Measurements from ENCODE around the gene WDR33.

The WDR33 gene

DNA sequence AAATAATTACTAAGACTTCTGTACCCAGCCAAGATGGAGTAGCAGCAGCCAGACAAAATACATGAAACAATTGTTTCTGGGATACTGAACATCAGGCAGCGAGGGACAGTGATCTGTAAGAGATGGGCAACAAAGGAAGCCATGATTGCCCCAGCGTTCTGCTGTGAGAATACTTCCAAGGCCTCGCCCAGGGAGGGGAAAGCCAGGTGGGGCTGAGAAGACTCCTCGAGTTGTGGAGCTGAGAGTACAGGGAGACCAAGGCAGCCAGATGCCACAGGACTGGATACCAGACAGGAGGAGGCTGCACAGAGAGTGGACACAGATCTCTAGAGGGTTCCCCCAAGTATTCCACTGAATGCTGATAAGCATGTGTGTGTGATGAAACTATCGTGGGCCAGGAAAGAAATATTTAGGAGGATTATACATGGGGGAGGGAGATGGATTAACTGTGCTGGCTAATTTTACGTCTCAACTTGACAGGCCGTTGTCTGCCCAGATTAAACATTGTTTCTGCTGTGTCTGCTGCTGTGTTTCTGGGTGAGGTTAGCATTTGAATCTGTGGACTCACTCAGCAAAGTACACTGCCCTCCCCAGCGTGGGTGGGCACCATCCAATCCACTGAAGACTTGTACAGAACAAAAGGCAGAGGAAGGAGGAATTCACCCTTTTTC, 125.4 kb downstream of the WDR33 start:
- TF ChIP-seq ZNF843 (tag by site-specific recombination; IDR thresholded peaks at IDR 0.05) (no peak), SCRT2 (tag by site-specific recombination; IDR thresholded peaks at IDR 0.05) (no peak), ZNF174 (tag by site-specific recombination; IDR thresholded peaks at IDR 0.05) (no peak), ZNF223 (tag by site-specific recombination; IDR thresholded peaks at IDR 0.05) (no peak), ZNF280D (tag by site-specific recombination; IDR thresholded peaks at IDR 0.05) (no peak), ZSCAN30 (tag by site-specific recombination; IDR thresholded peaks at IDR 0.05) (no peak), YY2 (tag by site-specific recombination; IDR thresholded peaks at IDR 0.05) (no peak), ZNF626 (tag by site-specific recombination; IDR thresholded peaks at IDR 0.05) (no peak), KLF1 (tag by site-specific recombination; IDR thresholded peaks at IDR 0.05) (no peak), ZNF530 (tag by site-specific recombination; IDR thresholded peaks at IDR 0.05; ENCODE audit: low read depth) (no peak), ZNF585B (tag by site-specific recombination; IDR thresholded peaks at IDR 0.05) (no peak), ZNF521 (tag by site-specific recombination; IDR thresholded peaks at IDR 0.05) (no peak)
- TF ChIP-seq, protein P1, sequence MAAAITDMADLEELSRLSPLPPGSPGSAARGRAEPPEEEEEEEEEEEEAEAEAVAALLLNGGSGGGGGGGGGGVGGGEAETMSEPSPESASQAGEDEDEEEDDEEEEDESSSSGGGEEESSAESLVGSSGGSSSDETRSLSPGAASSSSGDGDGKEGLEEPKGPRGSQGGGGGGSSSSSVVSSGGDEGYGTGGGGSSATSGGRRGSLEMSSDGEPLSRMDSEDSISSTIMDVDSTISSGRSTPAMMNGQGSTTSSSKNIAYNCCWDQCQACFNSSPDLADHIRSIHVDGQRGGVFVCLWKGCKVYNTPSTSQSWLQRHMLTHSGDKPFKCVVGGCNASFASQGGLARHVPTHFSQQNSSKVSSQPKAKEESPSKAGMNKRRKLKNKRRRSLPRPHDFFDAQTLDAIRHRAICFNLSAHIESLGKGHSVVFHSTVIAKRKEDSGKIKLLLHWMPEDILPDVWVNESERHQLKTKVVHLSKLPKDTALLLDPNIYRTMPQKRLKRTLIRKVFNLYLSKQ (tag by site-specific recombination; IDR thresholded peaks at IDR 0.05; ENCODE audit: borderline replicate concordance), result no peak
- H3K9me3 ChIP-seq (ENCODE audit: control insufficient read depth, insufficient read depth, low read depth, low read length), result no peaks in the 10 kb centered on the region
- CTCF ChIA-PET, result interaction anchor here (1.9 kb wide), 1 partner anchor 9 kb away, joined by 4 read pairs; no protein-coding TSS in a partner anchor
- no peak overlapping the region for H3K27ac ChIP-seq (ENCODE audit: extremely low read depth, low read depth, low read length)
- no peaks in the 10 kb centered on the region for H3K36me3 ChIP-seq (ENCODE audit: control insufficient read depth in 2 of 2, insufficient read depth in 1 of 2, low read length in 2 of 2)
- H3K4me3 ChIP-seq (ENCODE audit: low read depth, low read length), result no peak overlapping the region
- POLR2A ChIA-PET, result no interaction called here
- H3K4me1 ChIP-seq (ENCODE audit: control insufficient read depth, insufficient read depth, low read length), result no peaks in the 10 kb centered on the region

- CTCF ChIA-PET, result interaction anchor here (0.6 to 1.2 kb wide), 4 partner anchors 45 to 633 kb away, joined by 3 to 4 read pairs (median 3); no protein-coding TSS in a partner anchor
Measured at GRCh38 chr2:127683757-127684156, 127.2 kb downstream of the WDR33 start.

GRCh38 chr2:127683056-127683455, 127.9 kb downstream of the WDR33 start:
- ChIA-PET CTCF (interaction anchor here (0.7 to 1.6 kb wide), 2 partner anchors 33 to 620 kb away, joined by 3 to 5 read pairs; no protein-coding TSS in a partner anchor), POLR2A (interaction anchor here (0.6 to 0.8 kb wide), 3 partner anchors 17 to 95 kb away, joined by 3 read pairs; no protein-coding TSS in a partner anchor)
- no peaks in the 10 kb centered on the region for H3K9me3 ChIP-seq (ENCODE audit: control insufficient read depth, insufficient read depth, low read depth, low read length)
- H3K27ac ChIP-seq (ENCODE audit: extremely low read depth, low read depth, low read length), result no peak overlapping the region
- H3K36me3 ChIP-seq (ENCODE audit: control insufficient read depth in 2 of 2, insufficient read depth in 1 of 2, low read length in 2 of 2), result no peaks in the 10 kb centered on the region
- H3K4me1 ChIP-seq (ENCODE audit: control insufficient read depth, insufficient read depth, low read length), result no peaks in the 10 kb centered on the region
- no peak overlapping the region for H3K4me3 ChIP-seq (ENCODE audit: low read depth, low read length)
- TF ChIP-seq EGR2 (tag by site-specific recombination; IDR thresholded peaks at IDR 0.05; ENCODE audit: low read depth) (no peak), PATZ1 (tag by site-specific recombination; IDR thresholded peaks at IDR 0.05) (no peak), ZNF155 (tag by site-specific recombination; IDR thresholded peaks at IDR 0.05) (no peak), ZSCAN23 (tag by site-specific recombination; IDR thresholded peaks at IDR 0.05) (no peak), ZNF600 (tag by site-specific recombination; IDR thresholded peaks at IDR 0.05) (no peak), TRIM28 (IDR thresholded peaks at IDR 0.05; ENCODE audit: borderline replicate concordance, low read length) (no peak), ZEB2 (tag by site-specific recombination; IDR thresholded peaks at IDR 0.05) (no peak), GLI4 (tag by site-specific recombination; IDR thresholded peaks at IDR 0.05) (no peak)

More at GRCh38 chr2:127683757-127684156, 127.2 kb downstream of the WDR33 start:
- H3K27ac ChIP-seq (ENCODE audit: extremely low read depth, low read depth, low read length), result no peak overlapping the region
- H3K4me3 ChIP-seq (ENCODE audit: low read depth, low read length), result no peak overlapping the region
- TF ChIP-seq ZNF677 (tag by site-specific recombination; IDR thresholded peaks at IDR 0.05) (no peak), ZNF157 (tag by site-specific recombination; IDR thresholded peaks at IDR 0.05) (no peak), ZSCAN16 (tag by site-specific recombination; IDR thresholded peaks at IDR 0.05) (no peak)
- POLR2A ChIA-PET, result interaction anchor here (0.8 kb wide), 1 partner anchor 19 kb away, joined by 3 read pairs; no protein-coding TSS in a partner anchor
- no peaks in the 10 kb centered on the region for H3K4me1 ChIP-seq (ENCODE audit: control insufficient read depth, insufficient read depth, low read length)
- H3K9me3 ChIP-seq (ENCODE audit: control insufficient read depth, insufficient read depth, low read depth, low read length), result no peaks in the 10 kb centered on the region
- H3K36me3 ChIP-seq (ENCODE audit: control insufficient read depth in 2 of 2, insufficient read depth in 1 of 2, low read length in 2 of 2), result no peaks in the 10 kb centered on the region

Data from HEK293 (cell line).